ENCODE results near the gene RBM38. TPM values are rescaled to one million over a fixed set of nuclear protein-coding genes. Genes with fewer than 3 reads are reported as not detected.

The RBM38 gene
- total and polyA plus RNA-seq, 9 of the 15 experiments (the other 6 are each of a cell fraction or from before 2014, with no cell fraction given): 0.28 to 82.4 (median 33.2) TPM

DNA sequence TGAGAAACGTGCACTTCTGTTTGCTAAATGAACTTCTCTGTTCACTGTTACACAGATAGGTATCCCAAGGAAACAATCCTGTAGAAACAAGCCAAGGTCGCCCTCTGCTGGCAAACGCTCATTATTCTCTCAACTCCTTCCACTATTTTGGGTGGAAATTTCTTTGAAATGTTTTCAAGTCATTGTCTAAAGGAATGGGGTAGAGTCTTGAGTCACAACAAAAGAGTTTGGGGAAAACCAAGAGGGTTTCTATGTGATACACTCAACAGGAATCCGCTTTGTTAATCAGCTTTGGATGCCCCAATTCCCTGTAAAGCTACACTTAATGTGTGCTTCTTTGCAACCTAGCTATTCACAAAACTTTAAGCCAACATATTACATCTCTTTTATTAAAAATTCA lies 44.7 kb upstream of the RBM38 start (continued):
- TF ChIP-seq, protein P1, sequence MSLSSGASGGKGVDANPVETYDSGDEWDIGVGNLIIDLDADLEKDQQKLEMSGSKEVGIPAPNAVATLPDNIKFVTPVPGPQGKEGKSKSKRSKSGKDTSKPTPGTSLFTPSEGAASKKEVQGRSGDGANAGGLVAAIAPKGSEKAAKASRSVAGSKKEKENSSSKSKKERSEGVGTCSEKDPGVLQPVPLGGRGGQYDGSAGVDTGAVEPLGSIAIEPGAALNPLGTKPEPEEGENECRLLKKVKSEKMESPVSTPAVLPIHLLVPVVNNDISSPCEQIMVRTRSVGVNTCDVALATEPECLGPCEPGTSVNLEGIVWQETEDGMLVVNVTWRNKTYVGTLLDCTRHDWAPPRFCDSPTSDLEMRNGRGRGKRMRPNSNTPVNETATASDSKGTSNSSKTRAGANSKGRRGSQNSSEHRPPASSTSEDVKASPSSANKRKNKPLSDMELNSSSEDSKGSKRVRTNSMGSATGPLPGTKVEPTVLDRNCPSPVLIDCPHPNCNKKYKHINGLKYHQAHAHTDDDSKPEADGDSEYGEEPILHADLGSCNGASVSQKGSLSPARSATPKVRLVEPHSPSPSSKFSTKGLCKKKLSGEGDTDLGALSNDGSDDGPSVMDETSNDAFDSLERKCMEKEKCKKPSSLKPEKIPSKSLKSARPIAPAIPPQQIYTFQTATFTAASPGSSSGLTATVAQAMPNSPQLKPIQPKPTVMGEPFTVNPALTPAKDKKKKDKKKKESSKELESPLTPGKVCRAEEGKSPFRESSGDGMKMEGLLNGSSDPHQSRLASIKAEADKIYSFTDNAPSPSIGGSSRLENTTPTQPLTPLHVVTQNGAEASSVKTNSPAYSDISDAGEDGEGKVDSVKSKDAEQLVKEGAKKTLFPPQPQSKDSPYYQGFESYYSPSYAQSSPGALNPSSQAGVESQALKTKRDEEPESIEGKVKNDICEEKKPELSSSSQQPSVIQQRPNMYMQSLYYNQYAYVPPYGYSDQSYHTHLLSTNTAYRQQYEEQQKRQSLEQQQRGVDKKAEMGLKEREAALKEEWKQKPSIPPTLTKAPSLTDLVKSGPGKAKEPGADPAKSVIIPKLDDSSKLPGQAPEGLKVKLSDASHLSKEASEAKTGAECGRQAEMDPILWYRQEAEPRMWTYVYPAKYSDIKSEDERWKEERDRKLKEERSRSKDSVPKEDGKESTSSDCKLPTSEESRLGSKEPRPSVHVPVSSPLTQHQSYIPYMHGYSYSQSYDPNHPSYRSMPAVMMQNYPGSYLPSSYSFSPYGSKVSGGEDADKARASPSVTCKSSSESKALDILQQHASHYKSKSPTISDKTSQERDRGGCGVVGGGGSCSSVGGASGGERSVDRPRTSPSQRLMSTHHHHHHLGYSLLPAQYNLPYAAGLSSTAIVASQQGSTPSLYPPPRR (CRISPR knock-in tag; IDR thresholded peaks at IDR 0.05; ENCODE audit: borderline replicate concordance): no peak
- TF ChIP-seq CBX1 (IDR thresholded peaks at IDR 0.05; ENCODE audit: low read depth): no peak
- no peak for TF ChIP-seq ZNF696 (CRISPR knock-in tag; conservative IDR thresholded peaks at IDR 0.05)
- TF ChIP-seq, protein P2, sequence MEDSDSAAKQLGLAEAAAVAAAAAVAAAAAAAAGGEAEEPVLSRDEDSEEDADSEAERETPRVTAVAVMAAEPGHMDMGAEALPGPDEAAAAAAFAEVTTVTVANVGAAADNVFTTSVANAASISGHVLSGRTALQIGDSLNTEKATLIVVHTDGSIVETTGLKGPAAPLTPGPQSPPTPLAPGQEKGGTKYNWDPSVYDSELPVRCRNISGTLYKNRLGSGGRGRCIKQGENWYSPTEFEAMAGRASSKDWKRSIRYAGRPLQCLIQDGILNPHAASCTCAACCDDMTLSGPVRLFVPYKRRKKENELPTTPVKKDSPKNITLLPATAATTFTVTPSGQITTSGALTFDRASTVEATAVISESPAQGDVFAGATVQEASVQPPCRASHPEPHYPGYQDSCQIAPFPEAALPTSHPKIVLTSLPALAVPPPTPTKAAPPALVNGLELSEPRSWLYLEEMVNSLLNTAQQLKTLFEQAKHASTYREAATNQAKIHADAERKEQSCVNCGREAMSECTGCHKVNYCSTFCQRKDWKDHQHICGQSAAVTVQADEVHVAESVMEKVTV (CRISPR knock-in tag; IDR thresholded peaks at IDR 0.05): peak; percentile 51; the same call in 1 of the 2 replicates
- TF ChIP-seq KLF16 (IDR thresholded peaks at IDR 0.05): peak; percentile 12; the same call in 1 of the 2 replicates
- no peak for TF ChIP-seq ZC3H8 (IDR thresholded peaks at IDR 0.05)
- TF ChIP-seq YBX1 (IDR thresholded peaks at IDR 0.05): no peak
- TF ChIP-seq RFX1 (IDR thresholded peaks at IDR 0.05): peak; percentile 27
